A549 (cell line): Measurements from ENCODE around the gene ZNF722. TPM values are rescaled to one million over a fixed set of nuclear protein-coding genes. Genes with fewer than 3 reads are reported as not detected.

ENCODE experiments used
- polyA plus RNA-seq, 4 experiments: library from polyadenylated mRNA; depleted of rRNA in 3 of 4; stranded (reverse); fragments of >200 nt; fragmentation: RNase III in 1 of 4; extraction: RNeasy Plus Mini Kit Qiagen cat#74134 plus additional on column Dnase treatment in 1 of 4; gene quantifications; 2 replicates in 3 of 4; 3 replicates in 1 of 4; pipeline ENCODE4 v1.2.3, GENCODE V29; 2011 to 2017
- small RNA-seq, 6 experiments: library from RNA; depleted of rRNA; stranded (forward); fragments of <200 nt; gene quantifications; one replicate each; pipeline ENCODE3, GENCODE V24; 2012

ZNF722 gene
- polyA plus RNA-seq, 2 of the 4 experiments (the other 2 are of a cell fraction): not detected

Small RNA genes within 50 kb of the gene (small RNA-seq; reads per million reads assigned to genes)
- gene AC092634.1 (0 reads per million in 6 experiments), gene AC092634.7 (0 reads per million in 6 experiments), gene VN1R36P (0 reads per million in 6 experiments)

Other genes starting within 250 kb of the ZNF722 start
- not detected in 2 replicates for gene ZNF727, start 46.6 kb downstream of the ZNF722 start, polyA plus RNA-seq (2011; rRNA removed)
- gene ZNF727, start 46.6 kb downstream of the ZNF722 start, polyA plus RNA-seq (2017; fragmentation: RNase III; extraction: RNeasy Plus Mini Kit Qiagen cat#74134 plus additional on column Dnase treatment): not detected in 3 replicates
- not detected in 2 replicates for gene ZNF735, start 208.4 kb downstream of the ZNF722 start, polyA plus RNA-seq (2011; rRNA removed)
- gene ZNF735, start 208.4 kb downstream of the ZNF722 start, polyA plus RNA-seq (2017; fragmentation: RNase III; extraction: RNeasy Plus Mini Kit Qiagen cat#74134 plus additional on column Dnase treatment): not detected in 3 replicates
- not detected in 2 replicates for gene ZNF679, start 229.6 kb downstream of the ZNF722 start, polyA plus RNA-seq (2011; rRNA removed)
- not detected in 3 replicates for gene ZNF679, start 229.6 kb downstream of the ZNF722 start, polyA plus RNA-seq (2017; fragmentation: RNase III; extraction: RNeasy Plus Mini Kit Qiagen cat#74134 plus additional on column Dnase treatment)